Stromal cell of bone marrow (primary cell): ENCODE results near the gene FAM185A.
"Not testable (repeated sequence)": the region's sequence is repeated elsewhere in the genome, so short reads cannot be mapped to it uniquely, and the experiment has no call there.

Source experiments
- DNase-seq: peaks from one replicate; pipeline ENCODE4 v3.0.0-alpha.2; 2012; ENCODE audit warnings: low read depth

FAM185A gene

DNA sequence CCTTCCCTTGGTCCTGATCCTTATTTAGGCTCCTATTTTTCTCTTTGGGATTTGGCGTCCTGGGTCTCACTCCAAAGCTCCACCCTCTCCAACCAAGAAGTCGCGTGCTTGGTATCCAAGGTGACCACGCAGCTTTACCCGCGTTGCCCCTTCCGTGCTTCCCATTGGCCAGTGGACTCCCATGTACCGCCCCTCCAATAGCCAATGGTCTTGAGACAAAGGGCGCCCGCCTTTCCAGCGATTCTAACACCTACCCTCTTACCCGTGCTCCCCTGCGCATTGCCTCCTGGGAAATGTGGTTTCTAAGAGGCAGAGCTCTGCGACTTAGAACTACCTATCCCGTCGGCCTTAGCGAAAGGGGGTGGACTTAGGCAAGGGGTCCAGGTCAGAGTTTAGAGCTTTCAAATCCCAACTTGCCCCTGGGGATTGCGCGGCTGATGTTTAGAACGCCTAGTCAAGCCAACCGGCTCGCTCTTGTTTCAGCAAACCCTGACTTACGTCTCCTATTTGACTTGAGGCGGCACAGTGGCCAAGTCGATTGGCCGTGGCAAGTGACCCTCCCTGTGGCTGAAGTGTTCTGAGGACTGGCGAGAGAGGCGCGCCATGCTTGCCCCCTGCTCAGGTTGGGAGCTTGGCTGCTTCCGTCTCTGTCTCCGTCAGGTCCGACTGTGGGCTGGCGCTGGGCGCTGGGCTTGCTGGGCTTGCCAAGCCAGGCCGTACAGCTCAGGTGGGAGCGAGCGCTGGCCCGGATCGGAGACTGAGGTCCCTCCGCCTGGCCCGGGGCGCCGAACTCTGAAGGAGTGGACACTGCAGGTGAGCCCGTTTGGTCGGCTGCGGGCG lies at the start of gene FAM185A:
Gene FAM185A, plus strand, starts transcription at position 395 of the 840 bp plus-strand sequence. Its CDS starts 209 bp downstream, at position 604.
- peak; percentile 100 for DNase-seq

GRCh38 chr7:102713011-102713690 lies 35.6 kb upstream of the FAM185A start:
- not testable (repeated sequence) for DNase-seq

- not testable (repeated sequence) for DNase-seq
Measured at GRCh38 chr7:102713691-102714080, 35.1 kb upstream of the FAM185A start.

DNA sequence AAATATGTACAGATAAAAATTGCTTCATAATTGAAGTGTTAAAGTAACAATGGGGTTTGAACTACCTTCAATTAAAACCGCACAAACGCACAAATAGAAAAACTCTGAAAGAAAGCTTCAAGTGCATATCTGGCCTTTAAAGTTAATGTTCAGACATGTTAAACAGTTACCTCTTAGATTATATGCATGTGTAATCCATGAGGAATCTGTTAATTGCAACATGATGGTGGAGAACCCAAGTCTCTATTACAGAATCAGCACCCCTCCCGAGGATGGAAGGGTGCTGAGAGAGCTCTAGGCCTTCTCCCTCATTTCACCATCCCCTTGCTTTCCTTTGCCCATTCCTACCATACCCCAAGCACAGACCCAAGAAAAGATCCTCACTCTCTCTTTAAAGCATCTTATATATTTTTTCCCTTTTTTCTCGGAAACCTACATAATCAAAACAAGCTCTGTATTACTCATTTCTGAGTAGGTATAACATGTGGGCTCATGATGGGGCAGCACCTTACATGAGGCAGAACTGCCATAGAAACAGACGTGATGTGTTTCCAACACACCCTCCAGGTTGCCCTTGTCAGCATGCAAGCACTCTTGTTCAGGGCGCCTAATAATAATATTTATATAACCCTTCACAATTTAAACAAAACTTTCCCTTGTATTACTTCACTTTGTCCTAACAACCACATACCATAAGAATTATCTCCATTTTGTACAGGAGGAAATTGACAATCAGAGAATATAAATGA lies 33.9 kb upstream of the FAM185A start:
- not testable (repeated sequence) for DNase-seq

GRCh38 chr7:102715718-102716117 lies 33.1 kb upstream of the FAM185A start:
- not testable (repeated sequence) for DNase-seq

- peak; percentile 9 for DNase-seq
Measured at GRCh38 chr7:102718491-102718890, 30.3 kb upstream of the FAM185A start.

DNA sequence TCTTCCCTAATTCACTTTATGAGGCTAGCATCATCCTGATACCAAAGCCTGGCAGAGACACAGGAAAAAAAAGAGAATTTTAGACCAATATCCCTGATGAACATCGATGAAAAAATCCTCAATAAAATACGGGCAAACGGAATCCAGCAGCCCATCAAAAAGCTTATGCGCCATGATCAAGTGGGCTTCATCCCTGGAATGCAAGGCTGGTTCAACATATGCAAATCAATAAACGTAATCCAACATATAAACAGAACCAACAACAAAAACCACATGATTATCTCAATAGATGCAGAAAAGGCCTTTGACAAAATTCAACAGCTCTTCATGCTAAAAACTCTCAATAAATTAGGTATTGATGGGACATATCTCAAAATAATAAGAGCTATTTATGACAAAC lies 22.6 kb upstream of the FAM185A start:
- not testable (repeated sequence) for DNase-seq

GRCh38 chr7:102729670-102730069 lies 19.1 kb upstream of the FAM185A start:
- not testable (repeated sequence) for DNase-seq

DNA sequence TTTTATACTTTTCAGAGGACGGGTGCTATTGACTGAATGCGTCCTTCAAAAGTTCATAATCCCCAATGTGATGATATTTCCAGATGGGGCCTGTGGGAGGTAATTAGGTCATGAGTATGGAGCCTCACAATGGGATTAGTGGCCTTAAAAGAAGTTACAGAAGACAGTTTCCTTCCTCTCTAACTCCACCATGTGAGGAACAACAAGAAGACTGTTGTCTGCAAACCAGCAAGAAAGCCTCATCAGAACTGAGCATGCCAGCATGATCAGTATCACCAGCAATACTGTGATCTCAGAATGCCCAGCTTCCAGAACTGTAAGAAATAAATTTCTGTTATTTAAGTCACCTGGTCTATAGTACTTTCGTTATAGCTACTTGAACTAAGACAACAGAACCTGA lies 18.4 kb upstream of the FAM185A start:
- not testable (repeated sequence) for DNase-seq

DNA sequence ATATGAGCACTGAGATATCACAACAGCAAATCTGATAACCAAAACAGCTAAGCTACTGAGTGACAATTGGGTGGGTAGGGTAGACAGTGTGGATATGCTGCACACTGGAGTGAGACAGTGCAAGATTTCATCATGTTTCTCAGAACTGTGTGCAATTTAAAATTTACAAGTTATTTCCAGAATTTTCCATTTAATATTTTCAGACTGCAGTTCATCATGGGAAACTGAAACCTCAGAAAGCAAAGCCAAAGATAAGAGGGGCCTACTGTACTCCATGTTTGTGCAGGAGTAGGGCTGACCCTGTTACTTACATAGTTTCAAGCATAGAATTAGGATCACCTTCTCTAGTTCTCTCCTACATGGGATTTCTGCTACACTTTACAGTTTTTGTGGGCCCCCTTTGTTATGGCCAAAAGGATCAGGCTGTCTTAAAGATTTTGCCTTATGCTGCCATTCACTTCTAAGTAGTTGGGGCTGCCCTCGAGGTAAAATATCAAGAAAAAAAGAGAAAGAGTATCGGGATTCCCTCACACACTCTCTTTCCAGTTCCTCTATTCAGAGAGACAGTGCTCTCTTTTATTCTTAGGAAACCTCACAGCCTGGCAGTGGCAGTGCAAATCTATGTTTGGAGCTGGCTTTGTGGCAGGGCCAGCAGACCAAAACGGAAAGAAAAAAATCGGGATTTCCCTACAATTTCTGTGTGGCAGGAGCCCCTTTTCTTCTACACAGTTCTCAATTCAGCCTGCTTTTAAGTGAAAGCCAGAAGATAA lies 6.6 kb upstream of the FAM185A start:
- not testable (repeated sequence) for DNase-seq

DNA sequence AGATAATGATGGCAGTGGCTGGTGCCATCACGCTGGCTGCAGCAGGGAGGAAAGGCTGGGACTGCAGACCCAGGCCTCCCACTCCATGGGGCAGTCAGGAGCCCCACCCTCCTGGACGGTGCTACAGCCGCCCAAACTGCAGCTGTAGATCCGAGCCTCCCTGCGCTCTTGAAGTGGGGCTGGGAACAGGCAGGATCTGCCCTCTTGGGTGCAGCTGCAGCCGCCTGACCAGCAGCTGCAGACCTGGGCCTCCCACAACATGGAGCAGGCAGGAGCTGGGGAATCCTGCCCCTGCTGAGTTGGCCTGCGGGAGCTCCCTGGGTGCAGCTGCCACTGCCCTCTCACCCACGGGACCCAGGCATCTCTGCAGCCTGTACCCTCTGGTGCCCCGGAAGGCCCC lies 4.9 kb upstream of the FAM185A start:
- not testable (repeated sequence) for DNase-seq

DNA sequence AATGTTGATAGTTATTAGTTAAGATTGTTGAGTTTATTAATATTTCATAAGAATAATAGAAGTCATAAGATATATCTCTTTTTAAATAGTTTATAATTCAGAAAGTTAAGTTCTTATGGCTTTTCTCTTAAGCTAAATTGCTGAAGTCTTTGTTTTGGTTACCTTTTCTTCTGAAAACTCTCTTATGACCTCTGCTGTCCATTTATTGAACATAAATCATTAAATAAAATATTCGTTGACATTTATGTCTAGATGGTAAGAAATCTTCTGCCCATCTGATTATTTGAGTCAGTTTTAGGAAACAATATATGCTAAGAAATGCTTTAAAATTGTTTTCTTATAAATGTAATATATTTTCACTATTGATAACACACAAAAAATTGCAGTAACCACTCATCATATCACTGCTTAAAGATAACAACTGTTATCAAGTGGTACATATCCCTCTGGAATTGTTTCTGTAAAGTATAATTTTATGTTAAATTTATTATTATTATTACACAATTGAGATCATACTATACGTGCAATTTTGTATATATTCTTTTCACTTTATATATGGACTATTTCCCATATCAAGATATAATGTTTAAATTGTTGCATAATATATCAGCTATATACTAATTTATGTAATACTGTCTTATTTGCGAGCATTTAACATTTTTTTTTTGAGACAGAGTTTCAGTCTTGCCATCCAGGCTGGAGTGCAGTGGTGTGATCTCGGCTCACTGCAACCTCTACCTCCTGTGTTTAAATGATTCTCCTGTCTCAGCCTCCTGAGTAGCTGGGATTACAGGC lies 3.1 kb upstream of the FAM185A start:
- not testable (repeated sequence) for DNase-seq

DNA sequence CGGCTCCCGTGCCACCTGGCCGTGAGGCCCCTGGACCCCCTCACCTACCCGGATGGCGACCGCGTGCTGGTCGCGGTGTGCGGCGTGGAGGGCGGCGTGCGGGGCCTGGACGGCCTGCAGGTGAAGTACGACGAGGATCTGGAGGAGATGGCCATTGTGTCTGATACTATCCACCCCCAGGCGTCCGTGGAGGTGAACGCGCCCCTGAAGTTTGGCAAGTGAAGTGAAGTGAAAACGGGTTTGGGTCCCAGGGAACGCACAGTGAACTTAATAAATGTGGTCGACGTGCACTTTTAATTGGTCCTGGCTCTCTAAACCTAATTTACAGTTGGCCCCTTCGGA lies 617 bp downstream of the FAM185A start:
- DNase-seq, result not testable (repeated sequence)

GRCh38 chr7:102758227-102758626 lies 9.4 kb downstream of the FAM185A start:
- DNase-seq, result not testable (repeated sequence)

GRCh38 chr7:102759934-102760333 lies 11.1 kb downstream of the FAM185A start:
- not testable (repeated sequence) for DNase-seq

DNA sequence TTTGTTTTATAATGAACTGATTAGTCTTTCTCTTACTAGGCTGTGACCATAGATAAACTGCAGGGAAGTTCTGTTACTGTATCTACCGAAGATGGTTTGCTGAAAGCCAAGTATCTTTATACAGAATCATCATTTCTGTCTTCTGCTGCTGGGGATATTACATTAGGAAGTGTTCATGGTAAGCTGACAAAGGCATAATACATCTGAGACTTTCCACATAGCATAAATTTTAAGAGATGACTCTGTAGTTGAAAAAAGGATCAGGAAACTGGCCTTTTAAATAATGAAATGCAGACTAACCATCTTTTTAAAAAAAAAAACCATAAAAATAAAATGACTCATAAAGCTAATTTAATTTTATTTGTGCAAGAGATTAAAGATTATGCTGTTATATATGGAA lies 12.4 kb downstream of the FAM185A start:
- DNase-seq, result not testable (repeated sequence)

DNA sequence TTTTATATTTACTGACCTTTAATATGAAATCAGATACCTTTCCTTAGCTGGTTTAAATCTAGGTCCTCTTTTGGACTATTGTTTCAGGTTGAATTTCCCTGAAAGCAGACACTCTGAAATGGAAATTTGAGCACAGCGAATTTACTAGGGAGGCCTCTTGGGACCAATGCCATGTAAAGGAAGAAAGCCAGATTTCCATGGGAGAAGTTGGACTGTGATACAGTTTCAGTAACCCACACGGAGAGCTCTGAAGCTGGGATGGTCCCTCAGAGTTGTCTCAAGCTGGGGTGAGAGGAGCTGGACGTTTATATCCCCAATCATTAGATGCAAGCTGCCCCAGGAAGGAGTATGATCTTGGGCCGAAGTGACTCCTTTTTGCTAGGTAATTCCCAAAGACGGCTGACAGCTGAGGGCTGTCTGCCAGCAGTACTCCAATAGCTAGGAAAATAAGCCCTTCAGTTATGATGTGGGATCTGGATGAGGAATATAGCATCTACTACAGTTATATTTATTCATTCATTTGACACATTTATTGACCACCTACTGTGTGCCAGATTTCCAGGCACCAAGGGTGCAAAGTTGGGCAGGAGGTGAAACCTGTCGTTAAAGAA lies 14.6 kb downstream of the FAM185A start:
- not testable (repeated sequence) for DNase-seq

GRCh38 chr7:102769657-102770192 lies 20.9 kb downstream of the FAM185A start:
- not testable (repeated sequence) for DNase-seq

DNA sequence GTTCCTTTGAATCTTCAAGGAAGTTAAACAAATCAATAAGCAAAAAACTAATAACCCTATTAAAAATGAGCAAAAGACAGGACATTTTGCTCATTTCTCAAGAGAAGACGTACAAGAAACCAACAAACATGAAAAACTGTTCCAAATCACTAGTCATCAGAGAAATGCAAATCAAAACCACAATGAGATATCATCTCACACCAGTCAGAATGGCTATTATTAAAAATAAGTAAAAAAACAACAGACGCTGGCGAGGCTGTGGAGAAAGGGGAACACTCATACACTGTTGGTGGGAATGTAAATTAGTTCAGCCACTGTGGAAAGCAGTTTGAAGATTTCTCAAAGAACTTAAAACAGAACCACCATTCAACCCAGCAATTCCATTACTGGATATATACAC lies 21.7 kb downstream of the FAM185A start:
- DNase-seq, result not testable (repeated sequence)

- DNase-seq, result not testable (repeated sequence)
Measured at GRCh38 chr7:102776217-102776616, 27.4 kb downstream of the FAM185A start.
